Loucy (cell line): Measurements from ENCODE around the gene ALCAM.

ENCODE experiments used
- CTCF ChIP-seq: fragments of 200-600 bp; sonication (generic); conservative IDR thresholded peaks from 2 replicates; pipeline ENCODE4 v1.5.1; 2014; ENCODE audit warnings: mild to moderate bottlenecking, antibody characterized with exemption, low read length
- EZH2phosphoT487 ChIP-seq: fragments of 200-600 bp; IDR thresholded peaks from 2 replicates; pipeline ENCODE4 v1.6.1; 2018; ENCODE audit warnings: antibody characterized with exemption, mild to moderate bottlenecking, moderate library complexity, borderline replicate concordance

- TF ChIP-seq CTCF: no peak
- no peak for TF ChIP-seq EZH2phosphoT487
Observed at GRCh38 chr3:105518203-105518602, 151.5 kb downstream of the ALCAM start.
